Naive thymus-derived CD4-positive, alpha-beta T cell (primary cell): ENCODE data around the gene APBA2. TPM values are rescaled to one million over a fixed set of nuclear protein-coding genes. Genes with fewer than 3 reads are reported as not detected.

Experiments
- ATAC-seq: fragments of 150-1000 bp; cut with Tn5 transposase; 2 replicates; pipeline ENCODE4 v1.10.0; 2021; ENCODE audit warnings: mild to moderate bottlenecking, moderate library complexity
- CTCF ChIA-PET: fragments of 350-600 bp; sonication (Branson Sonifier 250); formaldehyde crosslinking; loops from one replicate; lab custom pipeline; 2021; ENCODE audit warnings: antibody characterized with exemption; lab: Charles Lee
- POLR2A ChIA-PET: fragments of 350-600 bp; sonication (Branson Sonifier 250); formaldehyde crosslinking; loops from one replicate; lab custom pipeline; 2021; ENCODE audit warnings: antibody characterized with exemption, inconsistent platforms; lab: Charles Lee
- DNase-seq, 9 donors: peaks; one replicate each; pipeline versions ENCODE4 v3.0.0 to v3.0.0-alpha.2; 2020 to 2022; ENCODE audit warnings: mixed read lengths in 1 of 9
- H3K27ac ChIP-seq: one replicate; pipeline ENCODE4 v1.7.0; 2013; ENCODE audit warnings: mild to moderate bottlenecking, low read depth, low read length, moderate library complexity
- H3K27me3 ChIP-seq, 2 donors: one replicate each; pipeline ENCODE4 v1.7.0; 2013; ENCODE audit warnings: low read length in 2 of 2, mild to moderate bottlenecking in 2 of 2, moderate library complexity in 2 of 2; ENCODE audit not compliant: control insufficient read depth in 2 of 2, insufficient read depth in 2 of 2
- H3K36me3 ChIP-seq, 3 experiments: 1 replicate in 2 of 3; 2 replicates in 1 of 3; pipeline ENCODE4 v1.7.0; 2013; ENCODE audit warnings: low read length in 3 of 3, mild to moderate bottlenecking in 3 of 3, moderate library complexity in 1 of 3; ENCODE audit not compliant: insufficient read depth in 3 of 3, control insufficient read depth in 2 of 3
- H3K4me1 ChIP-seq, 2 donors: one replicate each; pipeline ENCODE4 v1.7.0; 2013; ENCODE audit warnings: low read length in 2 of 2, mild to moderate bottlenecking in 2 of 2, moderate library complexity in 1 of 2; ENCODE audit not compliant: control insufficient read depth in 2 of 2, insufficient read depth in 2 of 2
- H3K4me3 ChIP-seq: 2 replicates; pipeline ENCODE4 v1.7.0; 2013; ENCODE audit warnings: mild to moderate bottlenecking, low read length
- H3K9me3 ChIP-seq, 3 experiments: 1 replicate in 2 of 3; 2 replicates in 1 of 3; pipeline ENCODE4 v1.7.0; 2013; ENCODE audit warnings: low read length in 3 of 3; ENCODE audit not compliant: control insufficient read depth in 2 of 3
- H3K27ac Mint-ChIP-seq, 9 donors: one replicate each; pipeline ENCODE4 v1.8.0; 2020 to 2022; ENCODE audit warnings: mixed read lengths in 9 of 9, mild to moderate bottlenecking in 8 of 9, moderate library complexity in 5 of 9, inconsistent platforms in 2 of 9
- H3K27me3 Mint-ChIP-seq, 5 donors: one replicate each; pipeline ENCODE4 v1.8.0; 2021 to 2022; ENCODE audit warnings: mixed read lengths in 5 of 5, mild to moderate bottlenecking in 1 of 5
- H3K36me3 Mint-ChIP-seq, 5 donors: one replicate each; pipeline ENCODE4 v1.8.0; 2020 to 2022; ENCODE audit warnings: mixed read lengths in 5 of 5, mild to moderate bottlenecking in 3 of 5, inconsistent platforms in 1 of 5
- H3K4me1 Mint-ChIP-seq, 7 donors: one replicate each; pipeline ENCODE4 v1.8.0; 2020 to 2022; ENCODE audit warnings: mixed read lengths in 7 of 7, mild to moderate bottlenecking in 3 of 7, inconsistent platforms in 1 of 7
- H3K4me3 Mint-ChIP-seq, 10 donors: one replicate each; pipeline ENCODE4 v1.8.0; 2020 to 2022; ENCODE audit warnings: mild to moderate bottlenecking in 10 of 10, mixed read lengths in 10 of 10, moderate library complexity in 6 of 10, inconsistent platforms in 2 of 10
- H3K9me3 Mint-ChIP-seq, 11 donors: one replicate each; pipeline ENCODE4 v1.8.0; 2020 to 2022; ENCODE audit warnings: mixed read lengths in 11 of 11, mild to moderate bottlenecking in 4 of 11, inconsistent platforms in 1 of 11, moderate library complexity in 1 of 11
- intact Hi-C, 2 donors: fragments of 100-400 bp; cut with micrococcal nuclease; formaldehyde crosslinking; loops; one replicate each; pipeline ENCODE4 v1.15.1; 2023
- polyA plus RNA-seq, 2 donors: library from polyadenylated mRNA; unstranded; fragments of 300-500 nt; fragmentation: Illumina TruSeq; gene quantifications; one replicate each; pipeline ENCODE4 v1.2.3, GENCODE V29; 2021
- total RNA-seq, 6 experiments: library from RNA in 5 of 6; stranded (reverse) in 5 of 6; gene quantifications; 1 replicate in 5 of 6; 2 replicates in 1 of 6; pipeline ENCODE4 v1.2.3 and lab custom pipeline; 2021 to 2026

The APBA2 gene
- total and polyA plus RNA-seq, 7 experiments from 2014 or later = 7.7 to 139 (median 110) TPM

- CTCF ChIA-PET = no interaction called here
These were observed 117.5 kb downstream of the APBA2 start for GRCh38 chr15:29003191-29003839.

GRCh38 chr15:29003840-29004233 is 118.1 kb downstream of the APBA2 start:
- CTCF ChIA-PET = no interaction called here
- H3K36me3 Mint-ChIP-seq = peaks cover 0 to 49% (median 36%) of the 10 kb centered on the region in 5 donors
- no peak for DNase-seq

More at GRCh38 chr15:29003191-29003839, 117.5 kb downstream of the APBA2 start:
- H3K27me3 ChIP-seq = no peaks in the 10 kb centered on the region
- Mint-ChIP-seq H3K27me3 (no peaks in the 10 kb centered on the region), H3K4me1 (peaks cover 0 to 81% (median 57%) of the 10 kb centered on the region in 7 donors), H3K4me3 (peak overlapping the region in 3 of 10 donors; percentile 12 to 16 (median 14)), H3K27ac (peak overlapping the region in 5 of 9 donors; percentile 6 to 63 (median 24)), H3K36me3 (peaks cover 0 to 52% (median 39%) of the 10 kb centered on the region in 5 donors), H3K9me3 (peaks cover 0 to 10% (median 0%) of the 10 kb centered on the region in 11 donors)
- peaks cover 0 to 4% (median 0%) of the 10 kb centered on the region in 3 experiments for H3K36me3 ChIP-seq
- H3K9me3 ChIP-seq = no peaks in the 10 kb centered on the region
- POLR2A ChIA-PET = no interaction called here
- no peak overlapping the region for H3K4me3 ChIP-seq
- peaks cover 0 to 8% of the 10 kb centered on the region in 2 donors for H3K4me1 ChIP-seq
- DNase-seq = no peak
- intact Hi-C loops = no loop called here
- no peak overlapping the region for H3K27ac ChIP-seq
- no peak for ATAC-seq

DNA sequence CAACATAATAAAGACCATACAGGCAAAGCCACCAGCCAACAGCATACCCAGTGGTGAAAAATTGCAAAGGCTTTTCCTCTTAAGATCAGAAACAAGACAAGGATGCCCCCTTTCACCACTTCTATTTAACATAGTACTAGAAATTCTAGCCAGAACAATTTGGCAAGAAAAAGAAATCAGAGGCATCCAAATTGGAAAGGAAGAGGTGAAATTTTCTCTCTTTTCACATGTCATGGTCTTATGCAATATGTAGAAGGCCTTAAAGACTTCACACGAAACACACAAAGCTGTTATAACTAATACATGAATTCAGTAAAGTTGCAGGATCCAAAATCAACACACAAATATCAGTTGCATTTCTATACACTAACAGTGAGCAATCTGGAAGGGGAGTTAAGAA is 120.2 kb downstream of the APBA2 start:
- Histone ChIP-seq H3K9me3 (no peaks in the 10 kb centered on the region), H3K4me1 (peaks cover 0 to 8% of the 10 kb centered on the region in 2 donors), H3K27ac (no peak overlapping the region), H3K27me3 (no peaks in the 10 kb centered on the region), H3K4me3 (no peak overlapping the region), H3K36me3 (no peaks in the 10 kb centered on the region)
- intact Hi-C loops = no loop called here
- H3K4me1 Mint-ChIP-seq = peaks cover 0 to 84% (median 63%) of the 10 kb centered on the region in 7 donors
- no peak for ATAC-seq
- CTCF ChIA-PET = no interaction called here
- no peak overlapping the region for H3K27ac Mint-ChIP-seq
- no peaks in the 10 kb centered on the region for H3K27me3 Mint-ChIP-seq
- H3K9me3 Mint-ChIP-seq = peaks cover 0 to 10% (median 0%) of the 10 kb centered on the region in 11 donors
- H3K36me3 Mint-ChIP-seq = peaks cover 0 to 42% (median 25%) of the 10 kb centered on the region in 5 donors
- DNase-seq = no peak
- POLR2A ChIA-PET = no interaction called here
- no peak overlapping the region for H3K4me3 Mint-ChIP-seq

More at GRCh38 chr15:29003840-29004233, 118.1 kb downstream of the APBA2 start:
- Mint-ChIP-seq H3K27me3 (no peaks in the 10 kb centered on the region), H3K4me1 (peaks cover 0 to 83% (median 59%) of the 10 kb centered on the region in 7 donors), H3K4me3 (peak overlapping the region in 1 of 10 donors; percentile 12), H3K9me3 (peaks cover 0 to 10% (median 0%) of the 10 kb centered on the region in 11 donors), H3K27ac (peak overlapping the region in 2 of 9 donors; percentile 6 to 33)
- ATAC-seq = no peak
- H3K4me1 ChIP-seq = peaks cover 0 to 8% of the 10 kb centered on the region in 2 donors
- no peaks in the 10 kb centered on the region for H3K9me3 ChIP-seq
- H3K36me3 ChIP-seq = peaks cover 0 to 4% (median 0%) of the 10 kb centered on the region in 3 experiments
- no peaks in the 10 kb centered on the region for H3K27me3 ChIP-seq
- H3K4me3 ChIP-seq = no peak overlapping the region
- H3K27ac ChIP-seq = no peak overlapping the region
- POLR2A ChIA-PET = no interaction called here
- intact Hi-C loops = no loop called here

DNA sequence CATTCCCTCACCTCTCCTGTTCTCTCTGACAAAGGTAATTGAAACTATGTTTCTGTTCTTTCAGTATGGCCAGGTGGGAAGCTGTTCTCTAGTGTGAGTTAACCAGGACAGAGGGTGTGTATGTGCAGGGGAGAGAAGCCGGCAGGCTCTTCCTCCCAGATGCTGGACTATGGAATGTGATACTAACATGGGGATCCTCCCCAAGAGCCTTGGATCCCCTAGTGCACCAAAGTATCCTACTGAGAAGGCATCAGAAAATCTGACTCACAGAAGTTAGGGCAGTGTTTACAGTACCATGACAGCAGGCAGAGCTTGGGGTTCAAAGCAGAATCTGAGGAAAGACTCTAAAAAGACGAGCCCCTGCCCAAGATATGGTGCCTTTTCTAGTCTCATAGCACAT is 123.1 kb downstream of the APBA2 start:
- peaks cover 0 to 2% of the 10 kb centered on the region in 2 donors for H3K4me1 ChIP-seq
- peaks cover 0 to 2% (median 0%) of the 10 kb centered on the region in 3 experiments for H3K36me3 ChIP-seq
- H3K9me3 Mint-ChIP-seq = peaks cover 0 to 10% (median 0%) of the 10 kb centered on the region in 11 donors
- H3K27ac ChIP-seq = no peak overlapping the region
- no peak overlapping the region for H3K4me3 ChIP-seq
- no peaks in the 10 kb centered on the region for H3K27me3 ChIP-seq
- DNase-seq = no peak
- H3K36me3 Mint-ChIP-seq = peaks cover 0 to 28% (median 15%) of the 10 kb centered on the region in 5 donors
- ChIA-PET POLR2A (no interaction called here), CTCF (no interaction called here)
- H3K27ac Mint-ChIP-seq = peak overlapping the region in 4 of 9 donors; percentile 3 to 52 (median 19)
- H3K4me3 Mint-ChIP-seq = no peak overlapping the region
- ATAC-seq = no peak
- peaks cover 4 to 81% (median 60%) of the 10 kb centered on the region in 7 donors for H3K4me1 Mint-ChIP-seq
- intact Hi-C loops = no loop called here
- no peaks in the 10 kb centered on the region for H3K9me3 ChIP-seq
- no peaks in the 10 kb centered on the region for H3K27me3 Mint-ChIP-seq

DNA sequence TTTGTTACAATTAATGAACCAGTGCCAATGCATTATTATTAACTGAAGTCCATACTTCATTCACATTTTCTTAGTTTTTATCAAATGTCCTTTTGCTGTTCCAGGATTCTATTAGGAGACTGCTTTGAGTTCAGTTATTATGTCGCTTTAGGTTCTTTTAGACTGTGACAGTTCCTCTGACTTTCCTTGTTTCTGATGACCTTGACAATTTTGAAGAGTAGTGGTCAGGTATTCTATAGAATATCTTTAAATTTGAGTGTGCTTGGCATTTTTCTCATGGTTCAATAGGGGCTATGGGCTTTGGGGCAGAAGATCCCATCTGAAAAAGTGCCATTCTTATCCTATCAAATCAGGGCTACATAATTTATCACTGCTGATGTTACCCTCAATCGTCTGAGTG is 126.3 kb downstream of the APBA2 start:
- H3K4me1 ChIP-seq = no peaks in the 10 kb centered on the region
- H3K27ac ChIP-seq = no peak overlapping the region
- peaks cover 0 to under 1% (median 0%) of the 10 kb centered on the region in 11 donors for H3K9me3 Mint-ChIP-seq
- H3K9me3 ChIP-seq = no peaks in the 10 kb centered on the region
- no peaks in the 10 kb centered on the region for H3K27me3 ChIP-seq
- intact Hi-C loops = no loop called here
- no peaks in the 10 kb centered on the region for H3K27me3 Mint-ChIP-seq
- DNase-seq (no peak), ATAC-seq (no peak)
- H3K36me3 ChIP-seq = peaks cover 0 to 4% (median 0%) of the 10 kb centered on the region in 3 experiments
- CTCF ChIA-PET = no interaction called here
- no peak overlapping the region for H3K4me3 ChIP-seq
- POLR2A ChIA-PET = no interaction called here
- peak overlapping the region in 1 of 10 donors; percentile 8 for H3K4me3 Mint-ChIP-seq
- peak overlapping the region in 3 of 9 donors; percentile 45 to 66 (median 46) for H3K27ac Mint-ChIP-seq
- H3K4me1 Mint-ChIP-seq = peaks cover 4 to 91% (median 83%) of the 10 kb centered on the region in 7 donors
- H3K36me3 Mint-ChIP-seq = peaks cover 0 to 29% (median 12%) of the 10 kb centered on the region in 5 donors

- no peak for ATAC-seq
- ChIA-PET CTCF (no interaction called here), POLR2A (no interaction called here)
- Histone ChIP-seq H3K9me3 (no peaks in the 10 kb centered on the region), H3K27me3 (no peaks in the 10 kb centered on the region), H3K27ac (no peak overlapping the region), H3K4me1 (no peaks in the 10 kb centered on the region), H3K36me3 (peaks cover 0 to 4% (median 0%) of the 10 kb centered on the region in 3 experiments), H3K4me3 (no peak overlapping the region)
- intact Hi-C loops = no loop called here
- no peak for DNase-seq
- H3K4me1 Mint-ChIP-seq = peaks cover 4 to 94% (median 88%) of the 10 kb centered on the region in 7 donors
- H3K9me3 Mint-ChIP-seq = no peaks in the 10 kb centered on the region
- H3K27ac Mint-ChIP-seq = peak overlapping the region in 2 of 9 donors; percentile 44 to 52
- H3K36me3 Mint-ChIP-seq = peaks cover 0 to 31% (median 21%) of the 10 kb centered on the region in 5 donors
- H3K4me3 Mint-ChIP-seq = no peak overlapping the region
- no peaks in the 10 kb centered on the region for H3K27me3 Mint-ChIP-seq
These were observed 128.7 kb downstream of the APBA2 start for GRCh38 chr15:29014493-29014892.
